ENCODE measurements around the gene RTF2. TPM values are rescaled to one million over a fixed set of nuclear protein-coding genes. Genes with fewer than 3 reads are reported as not detected.

Gene RTF2
- total RNA-seq, 1 donor from 2014 or later, result 54.5 TPM

DNA sequence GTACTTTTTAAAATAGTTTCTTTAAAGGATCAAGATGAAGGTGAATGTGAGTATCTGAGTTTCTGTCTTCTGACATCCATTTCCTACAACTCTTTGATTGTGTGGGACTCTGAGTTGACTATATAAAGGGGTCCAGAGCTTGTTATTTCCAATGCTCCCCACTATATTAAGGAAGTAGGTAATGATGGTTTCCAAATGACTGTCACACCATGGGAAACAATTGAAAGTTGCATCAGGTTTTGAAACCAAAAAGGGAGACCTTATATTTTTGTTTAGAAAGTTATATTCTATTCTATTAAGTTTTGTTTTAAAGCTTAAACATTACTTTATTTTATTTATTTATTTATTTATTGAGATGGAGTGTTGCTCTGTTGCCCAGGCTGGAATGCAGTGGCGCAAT, 45.2 kb upstream of the RTF2 start:
- TF ChIP-seq CTCF (IDR thresholded peaks at IDR 0.05), result no peak
- intact Hi-C loops (cut with DNase I), result no loop called here

DNA sequence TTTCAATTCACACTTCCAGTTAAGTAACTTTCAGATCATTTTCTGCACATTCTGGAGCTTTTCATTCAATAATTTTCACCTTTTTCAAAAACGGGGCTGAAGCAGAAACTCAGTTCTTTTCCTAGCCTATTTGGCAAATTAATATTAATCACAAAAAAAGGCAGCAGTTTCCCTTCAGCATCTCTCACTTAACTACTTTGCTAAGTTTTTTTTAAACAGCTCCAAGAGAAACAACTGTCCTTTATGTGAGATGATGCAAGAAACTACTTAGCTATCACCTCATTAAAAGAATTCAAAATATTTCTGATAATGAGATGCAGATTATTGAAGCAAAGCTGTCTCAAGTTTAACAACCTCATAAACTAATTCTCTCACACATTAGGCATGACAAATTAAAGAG, 44.5 kb upstream of the RTF2 start:
- intact Hi-C loops (cut with DNase I), result no loop called here
- Histone ChIP-seq H3K27ac (no peak overlapping the region), H3K27me3 (no peaks in the 10 kb centered on the region), H3K4me3 (no peak overlapping the region), H3K4me1 (no peaks in the 10 kb centered on the region), H3K36me3 (no peaks in the 10 kb centered on the region), H3K9me3 (no peaks in the 10 kb centered on the region)
- no peak for DNase-seq (ENCODE audit: low spot score in 2 of 2)
- no peak for TF ChIP-seq CTCF (IDR thresholded peaks at IDR 0.05)

More for the DNA sequence above, 45.2 kb upstream of the RTF2 start:
- H3K27me3 ChIP-seq, result no peaks in the 10 kb centered on the region
- H3K27ac ChIP-seq, result no peak overlapping the region
- H3K36me3 ChIP-seq, result no peaks in the 10 kb centered on the region
- no peaks in the 10 kb centered on the region for H3K4me1 ChIP-seq
- no peak overlapping the region for H3K4me3 ChIP-seq
- DNase-seq (ENCODE audit: low spot score in 2 of 2), result no peak
- H3K9me3 ChIP-seq, result no peaks in the 10 kb centered on the region

DNA sequence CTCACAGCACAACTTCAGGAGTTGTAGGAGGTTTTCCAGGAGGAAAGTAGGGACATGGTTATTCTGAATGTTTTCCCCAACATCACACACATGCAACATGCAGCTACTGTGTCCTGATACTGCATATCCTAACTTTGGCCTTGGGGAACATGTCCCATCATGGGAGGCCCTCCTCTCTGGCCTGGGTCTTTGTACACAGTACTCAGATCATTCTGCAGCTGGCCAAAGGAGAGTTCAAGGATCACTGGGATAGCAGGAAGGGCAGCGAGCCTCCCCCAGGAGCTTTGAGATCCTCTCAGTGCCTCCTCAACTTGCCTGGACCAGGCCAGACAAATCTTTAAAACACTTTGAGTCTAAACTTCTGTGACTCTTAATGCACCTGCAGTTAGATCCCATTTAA, 43.5 kb upstream of the RTF2 start:
- intact Hi-C loops (cut with DNase I), result no loop called here
- Histone ChIP-seq H3K27ac (no peak overlapping the region), H3K4me1 (no peaks in the 10 kb centered on the region), H3K4me3 (no peak overlapping the region), H3K27me3 (no peaks in the 10 kb centered on the region), H3K9me3 (no peaks in the 10 kb centered on the region), H3K36me3 (no peaks in the 10 kb centered on the region)
- DNase-seq (ENCODE audit: low spot score in 2 of 2), result no peak
- TF ChIP-seq CTCF (IDR thresholded peaks at IDR 0.05), result no peak

DNA sequence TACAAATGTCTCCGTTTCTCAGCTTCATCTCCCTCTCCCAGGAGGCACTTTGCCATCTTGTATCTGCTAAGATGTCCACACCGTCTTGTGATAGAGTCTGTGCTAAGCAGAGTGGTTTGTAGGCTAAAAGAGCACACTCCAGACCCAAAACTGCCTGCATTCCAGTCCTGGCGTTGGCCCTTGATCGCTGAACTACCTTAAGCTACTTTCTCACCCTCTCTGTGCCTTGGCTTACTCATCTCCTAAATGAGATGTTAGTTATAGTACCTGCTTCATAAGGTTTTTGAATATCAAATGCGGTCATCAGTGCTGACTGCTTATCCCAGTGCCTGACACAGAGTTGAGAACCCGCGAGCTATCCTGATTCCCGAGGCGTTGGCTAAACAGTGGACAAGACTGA, 42.4 kb upstream of the RTF2 start:
- DNase-seq (ENCODE audit: low spot score in 2 of 2), result no peak

DNA sequence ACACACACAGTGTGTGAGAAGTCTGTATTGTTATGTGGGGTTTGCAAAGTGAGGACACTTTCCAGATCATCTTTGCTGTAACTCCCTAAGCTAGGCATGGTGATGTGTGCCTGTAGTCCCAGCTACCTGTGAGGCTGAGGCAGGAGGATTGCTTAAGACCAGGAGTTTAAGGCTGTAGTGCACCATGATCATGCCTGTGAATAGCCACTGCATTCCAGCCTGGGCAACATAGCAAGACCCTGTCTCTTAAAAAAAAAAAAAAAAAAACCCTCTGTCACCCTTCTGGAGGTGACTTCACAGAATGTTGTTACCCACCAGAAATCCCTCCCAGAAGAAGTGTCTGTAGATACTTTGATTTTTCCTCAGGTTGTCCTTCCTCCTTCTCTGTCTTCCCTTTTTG, 41.5 kb upstream of the RTF2 start:
- H3K36me3 ChIP-seq, result no peaks in the 10 kb centered on the region
- no peak overlapping the region for H3K27ac ChIP-seq
- H3K27me3 ChIP-seq, result no peaks in the 10 kb centered on the region
- no peaks in the 10 kb centered on the region for H3K4me1 ChIP-seq
- no peaks in the 10 kb centered on the region for H3K9me3 ChIP-seq
- TF ChIP-seq CTCF (IDR thresholded peaks at IDR 0.05), result no peak
- no peak for DNase-seq (ENCODE audit: low spot score in 2 of 2)
- no peak overlapping the region for H3K4me3 ChIP-seq
- intact Hi-C loops (cut with DNase I), result no loop called here

More for the DNA sequence above, 42.4 kb upstream of the RTF2 start:
- Histone ChIP-seq H3K27me3 (no peaks in the 10 kb centered on the region), H3K4me3 (no peak overlapping the region), H3K4me1 (no peaks in the 10 kb centered on the region), H3K36me3 (no peaks in the 10 kb centered on the region), H3K27ac (no peak overlapping the region), H3K9me3 (no peaks in the 10 kb centered on the region)
- intact Hi-C loops (cut with DNase I), result no loop called here
- TF ChIP-seq CTCF (IDR thresholded peaks at IDR 0.05), result no peak

- no peaks in the 10 kb centered on the region for H3K27me3 ChIP-seq
- no peak for TF ChIP-seq CTCF (IDR thresholded peaks at IDR 0.05)
- H3K4me1 ChIP-seq, result no peaks in the 10 kb centered on the region
- no peak overlapping the region for H3K4me3 ChIP-seq
- H3K27ac ChIP-seq, result no peak overlapping the region
- no peaks in the 10 kb centered on the region for H3K9me3 ChIP-seq
- DNase-seq (ENCODE audit: low spot score in 2 of 2), result no peak
- no peaks in the 10 kb centered on the region for H3K36me3 ChIP-seq
- intact Hi-C loops (cut with DNase I), result no loop called here
Measured at GRCh38 chr20:56427797-56428196, 40.6 kb upstream of the RTF2 start.
